ENCODE measurements around the gene NEGR1. TPM values are rescaled to one million over a fixed set of nuclear protein-coding genes. Genes with fewer than 3 reads are reported as not detected.

NEGR1 gene
- total RNA-seq, 1 donor from 2014 or later = 8.6 TPM

GRCh38 chr1:71918630-71919029, 363.7 kb downstream of the NEGR1 start:
- no peak overlapping the region for H3K4me2 ChIP-seq (ENCODE audit: low read length)
- no peak overlapping the region for H3K4me3 ChIP-seq (ENCODE audit: insufficient read depth, low read depth, low read length)
- no peaks in the 10 kb centered on the region for H3K27me3 Mint-ChIP-seq (ENCODE audit: low read depth, unreplicated experiment)
- no peaks in the 10 kb centered on the region for H4K20me1 ChIP-seq (ENCODE audit: insufficient read depth, low read length)
- no peaks in the 10 kb centered on the region for H3K79me2 ChIP-seq (ENCODE audit: insufficient read depth, low read length)
- H3K9me3 Mint-ChIP-seq (ENCODE audit: unreplicated experiment) = no peaks in the 10 kb centered on the region
- H3K36me3 ChIP-seq (ENCODE audit: insufficient read depth, low read length) = no peaks in the 10 kb centered on the region
- no peaks in the 10 kb centered on the region for H3K4me1 ChIP-seq (ENCODE audit: insufficient read depth, low read length)
- no peaks in the 10 kb centered on the region for H3K36me3 Mint-ChIP-seq (ENCODE audit: low read depth, unreplicated experiment)
- no peak overlapping the region for H3K4me3 Mint-ChIP-seq (ENCODE audit: unreplicated experiment)
- H3K9me3 ChIP-seq (ENCODE audit: insufficient read depth, low read depth, low read length) = no peaks in the 10 kb centered on the region
- no peak overlapping the region for H2AFZ ChIP-seq (ENCODE audit: low read depth, low read length)
- no peaks in the 10 kb centered on the region for H3K4me1 Mint-ChIP-seq (ENCODE audit: low read depth, unreplicated experiment)
- no peak for DNase-seq (ENCODE audit: low read depth)
- no peak overlapping the region for H3K9ac ChIP-seq (ENCODE audit: low read length)
- H3K27ac ChIP-seq (ENCODE audit: low read depth, low read length) = no peak overlapping the region
- H3K27ac Mint-ChIP-seq (ENCODE audit: unreplicated experiment) = no peak overlapping the region
- no peak for TF ChIP-seq CTCF (IDR thresholded peaks at IDR 0.05; ENCODE audit: insufficient read depth, low read depth, low read length)
- no peak for TF ChIP-seq EZH2 (IDR thresholded peaks at IDR 0.05; ENCODE audit: insufficient read depth, low read length)
- H3K27me3 ChIP-seq (ENCODE audit: insufficient read depth, low read length) = no peaks in the 10 kb centered on the region
- no peak for FAIRE-seq

- Histone ChIP-seq H3K27ac (ENCODE audit: low read depth, low read length) (no peak overlapping the region), H3K4me1 (ENCODE audit: insufficient read depth, low read length) (no peaks in the 10 kb centered on the region), H2AFZ (ENCODE audit: low read depth, low read length) (no peak overlapping the region), H3K4me2 (ENCODE audit: low read length) (no peak overlapping the region), H3K4me3 (ENCODE audit: insufficient read depth, low read depth, low read length) (no peak overlapping the region), H3K27me3 (ENCODE audit: insufficient read depth, low read length) (no peaks in the 10 kb centered on the region), H3K9me3 (ENCODE audit: insufficient read depth, low read depth, low read length) (no peaks in the 10 kb centered on the region), H3K9ac (ENCODE audit: low read length) (no peak overlapping the region), H4K20me1 (ENCODE audit: insufficient read depth, low read length) (no peaks in the 10 kb centered on the region), H3K36me3 (ENCODE audit: insufficient read depth, low read length) (no peaks in the 10 kb centered on the region), H3K79me2 (ENCODE audit: insufficient read depth, low read length) (no peaks in the 10 kb centered on the region)
- TF ChIP-seq CTCF (IDR thresholded peaks at IDR 0.05; ENCODE audit: insufficient read depth, low read depth, low read length) = no peak
- no peak for TF ChIP-seq EZH2 (IDR thresholded peaks at IDR 0.05; ENCODE audit: insufficient read depth, low read length)
- FAIRE-seq (no peak), DNase-seq (ENCODE audit: low read depth) (no peak)
- H3K9me3 Mint-ChIP-seq (ENCODE audit: unreplicated experiment) = no peaks in the 10 kb centered on the region
- H3K4me1 Mint-ChIP-seq (ENCODE audit: low read depth, unreplicated experiment) = no peaks in the 10 kb centered on the region
- H3K27me3 Mint-ChIP-seq (ENCODE audit: low read depth, unreplicated experiment) = no peaks in the 10 kb centered on the region
- no peak overlapping the region for H3K4me3 Mint-ChIP-seq (ENCODE audit: unreplicated experiment)
- no peak overlapping the region for H3K27ac Mint-ChIP-seq (ENCODE audit: unreplicated experiment)
- no peaks in the 10 kb centered on the region for H3K36me3 Mint-ChIP-seq (ENCODE audit: low read depth, unreplicated experiment)
Observed at GRCh38 chr1:71916894-71917293, 365.4 kb downstream of the NEGR1 start.

GRCh38 chr1:71914626-71915025, 367.7 kb downstream of the NEGR1 start:
- H3K36me3 Mint-ChIP-seq (ENCODE audit: low read depth, unreplicated experiment) = no peaks in the 10 kb centered on the region
- FAIRE-seq = no peak

More at GRCh38 chr1:71914626-71915025, 367.7 kb downstream of the NEGR1 start:
- H3K9me3 ChIP-seq (ENCODE audit: insufficient read depth, low read depth, low read length) = no peaks in the 10 kb centered on the region
- no peak overlapping the region for H3K9ac ChIP-seq (ENCODE audit: low read length)
- no peak overlapping the region for H3K4me2 ChIP-seq (ENCODE audit: low read length)
- TF ChIP-seq CTCF (IDR thresholded peaks at IDR 0.05; ENCODE audit: insufficient read depth, low read depth, low read length) (no peak), EZH2 (IDR thresholded peaks at IDR 0.05; ENCODE audit: insufficient read depth, low read length) (no peak)
- DNase-seq (ENCODE audit: low read depth) = no peak
- H3K4me3 Mint-ChIP-seq (ENCODE audit: unreplicated experiment) = no peak overlapping the region
- no peaks in the 10 kb centered on the region for H3K27me3 ChIP-seq (ENCODE audit: insufficient read depth, low read length)
- no peak overlapping the region for H3K4me3 ChIP-seq (ENCODE audit: insufficient read depth, low read depth, low read length)
- H3K27ac ChIP-seq (ENCODE audit: low read depth, low read length) = no peak overlapping the region
- H2AFZ ChIP-seq (ENCODE audit: low read depth, low read length) = no peak overlapping the region
- no peaks in the 10 kb centered on the region for H3K27me3 Mint-ChIP-seq (ENCODE audit: low read depth, unreplicated experiment)
- no peaks in the 10 kb centered on the region for H4K20me1 ChIP-seq (ENCODE audit: insufficient read depth, low read length)
- no peaks in the 10 kb centered on the region for H3K4me1 ChIP-seq (ENCODE audit: insufficient read depth, low read length)
- no peaks in the 10 kb centered on the region for H3K36me3 ChIP-seq (ENCODE audit: insufficient read depth, low read length)
- no peak overlapping the region for H3K27ac Mint-ChIP-seq (ENCODE audit: unreplicated experiment)
- H3K4me1 Mint-ChIP-seq (ENCODE audit: low read depth, unreplicated experiment) = no peaks in the 10 kb centered on the region
- H3K79me2 ChIP-seq (ENCODE audit: insufficient read depth, low read length) = no peaks in the 10 kb centered on the region
- no peaks in the 10 kb centered on the region for H3K9me3 Mint-ChIP-seq (ENCODE audit: unreplicated experiment)
